PFSK-1 (cell line): ENCODE results near the gene JDP2.

Experiments
- POLR2AphosphoS5 ChIP-seq: IDR thresholded peaks from 2 replicates; pipeline ENCODE4 v1.6.1; 2012; ENCODE audit warnings: low read depth, mild to moderate bottlenecking, control low read depth, low read length, moderate library complexity
- REST ChIP-seq, 2 experiments: IDR thresholded peaks; 2 replicates each; pipeline versions ENCODE4 v1.6.1 to v1.8.0; 2011 to 2012; ENCODE audit warnings: low read depth in 2 of 2, low read length in 2 of 2, control low read depth in 1 of 2, inconsistent platforms in 1 of 2, mild to moderate bottlenecking in 1 of 2, moderate library complexity in 1 of 2; ENCODE audit not compliant: insufficient read depth in 1 of 2
- SIN3A ChIP-seq: IDR thresholded peaks from 2 replicates; pipeline ENCODE4 v1.6.1; 2012; ENCODE audit warnings: mild to moderate bottlenecking, low read length, moderate library complexity, borderline replicate concordance; ENCODE audit not compliant: insufficient read depth

- TF ChIP-seq POLR2AphosphoS5 (no peak), SIN3A (no peak), REST (IDR thresholded peaks at IDR 0.05; ENCODE audit: insufficient read depth in 1 of 2, low read depth in 2 of 2, low read length in 2 of 2) (no peak)
Observed at GRCh38 chr14:75520852-75521251, 93.0 kb downstream of the JDP2 start.
